GM21367 (cell line): ENCODE data around the gene CACNA1C.

Experiments
- ATAC-seq: cut with Tn5 transposase; IDR thresholded peaks from one replicate; pipeline ENCODE4 v1.9.1; 2021; ENCODE audit not compliant: unreplicated experiment

CACNA1C gene

DNA sequence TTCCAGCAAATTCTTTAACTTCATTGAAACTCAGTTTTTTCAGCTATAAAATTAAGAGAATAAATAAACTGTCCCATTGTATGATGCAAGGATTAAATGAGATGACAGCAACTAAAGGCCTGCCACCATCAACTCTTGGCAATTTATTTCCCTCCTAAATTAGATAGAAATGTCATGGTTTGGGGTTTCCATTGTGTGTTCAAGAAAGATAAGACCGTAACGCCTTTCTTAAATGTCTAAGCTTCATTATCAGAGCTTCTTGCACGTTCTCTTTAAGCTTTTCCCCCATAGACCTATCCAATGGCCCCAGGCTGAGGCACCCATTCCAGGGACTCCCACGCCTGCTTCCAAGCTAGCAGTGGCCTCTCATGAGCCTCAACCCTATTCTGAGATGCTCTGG lies 281.9 kb downstream of the CACNA1C start:
- ATAC-seq = no peak

DNA sequence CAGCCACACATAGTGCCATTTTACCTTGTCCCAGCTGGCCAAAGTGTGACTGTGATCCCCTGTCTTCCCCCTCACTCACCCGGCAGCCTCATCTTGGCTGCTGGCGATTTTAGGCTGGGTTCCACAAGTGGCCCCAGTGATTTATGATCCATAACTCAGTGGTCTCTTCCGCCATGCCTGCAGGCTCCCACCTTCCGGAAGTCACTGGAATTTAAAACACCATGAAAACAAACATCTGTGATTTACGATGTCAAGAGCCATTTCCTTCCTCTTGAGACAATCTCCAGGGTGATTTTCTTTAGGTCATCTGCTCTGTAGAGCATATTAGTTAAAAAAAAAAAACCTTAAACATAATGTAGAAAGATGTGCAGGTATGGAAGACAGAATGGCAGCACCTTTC lies 282.3 kb downstream of the CACNA1C start:
- no peak for ATAC-seq

DNA sequence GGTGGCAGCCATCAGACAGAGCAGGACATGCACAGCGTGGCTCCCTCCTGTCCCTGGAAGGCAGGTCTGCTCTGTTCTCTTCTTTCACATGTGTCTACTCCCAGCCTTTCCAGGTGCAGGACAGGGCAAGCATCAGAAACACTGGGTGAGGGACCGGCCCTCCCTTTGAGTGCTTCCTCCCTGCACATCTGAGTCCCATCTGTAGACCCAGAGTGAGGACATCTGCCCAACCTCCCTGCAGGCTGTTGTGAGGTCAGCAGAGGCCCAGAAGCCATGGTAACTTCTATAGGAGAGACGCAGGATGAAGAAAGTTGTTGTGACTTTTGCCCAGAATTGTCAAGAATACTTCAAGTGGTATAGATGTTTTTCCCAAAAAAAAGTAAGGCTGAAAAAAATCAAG lies 282.7 kb downstream of the CACNA1C start:
- ATAC-seq = no peak

DNA sequence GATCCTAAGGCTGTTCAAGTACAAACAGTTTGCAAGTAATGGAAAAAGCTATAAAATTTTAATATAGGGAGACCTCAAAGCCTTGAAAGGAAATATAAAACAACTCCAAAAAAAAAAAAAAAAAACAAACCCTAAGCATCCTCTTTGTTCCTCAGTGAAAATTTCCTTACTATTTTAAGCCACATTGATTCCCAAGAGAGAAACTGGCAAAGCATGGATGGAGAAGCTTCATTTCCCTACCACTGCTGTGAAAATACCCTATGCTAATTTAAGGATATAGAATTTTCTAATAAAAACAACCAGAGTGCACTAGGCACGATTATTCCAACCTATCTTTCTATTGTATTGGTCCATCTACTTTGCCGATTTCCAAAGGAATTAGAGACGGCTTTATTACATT lies 283.1 kb downstream of the CACNA1C start:
- no peak for ATAC-seq

DNA sequence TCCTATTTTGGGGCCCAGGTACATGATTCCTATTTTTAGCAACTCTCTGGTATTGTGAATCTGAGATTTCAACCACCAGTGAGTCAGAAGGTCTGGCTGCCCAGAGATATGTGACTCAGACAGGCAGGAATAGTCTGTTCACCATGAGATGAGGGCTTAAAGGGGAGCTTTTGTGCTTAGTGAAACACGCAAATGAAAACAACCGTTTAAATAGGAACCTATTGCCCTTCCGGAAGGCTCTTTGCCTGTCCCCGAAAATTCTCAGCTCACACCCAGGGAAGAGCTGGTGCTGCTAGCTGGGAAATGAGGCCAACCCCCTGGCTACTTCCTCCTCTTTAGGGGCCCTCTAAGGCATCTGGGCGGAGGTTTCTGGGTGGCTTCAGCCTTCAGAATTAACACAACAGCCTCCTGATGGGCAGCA lies 283.6 kb downstream of the CACNA1C start:
- peak; percentile 85 for ATAC-seq

DNA sequence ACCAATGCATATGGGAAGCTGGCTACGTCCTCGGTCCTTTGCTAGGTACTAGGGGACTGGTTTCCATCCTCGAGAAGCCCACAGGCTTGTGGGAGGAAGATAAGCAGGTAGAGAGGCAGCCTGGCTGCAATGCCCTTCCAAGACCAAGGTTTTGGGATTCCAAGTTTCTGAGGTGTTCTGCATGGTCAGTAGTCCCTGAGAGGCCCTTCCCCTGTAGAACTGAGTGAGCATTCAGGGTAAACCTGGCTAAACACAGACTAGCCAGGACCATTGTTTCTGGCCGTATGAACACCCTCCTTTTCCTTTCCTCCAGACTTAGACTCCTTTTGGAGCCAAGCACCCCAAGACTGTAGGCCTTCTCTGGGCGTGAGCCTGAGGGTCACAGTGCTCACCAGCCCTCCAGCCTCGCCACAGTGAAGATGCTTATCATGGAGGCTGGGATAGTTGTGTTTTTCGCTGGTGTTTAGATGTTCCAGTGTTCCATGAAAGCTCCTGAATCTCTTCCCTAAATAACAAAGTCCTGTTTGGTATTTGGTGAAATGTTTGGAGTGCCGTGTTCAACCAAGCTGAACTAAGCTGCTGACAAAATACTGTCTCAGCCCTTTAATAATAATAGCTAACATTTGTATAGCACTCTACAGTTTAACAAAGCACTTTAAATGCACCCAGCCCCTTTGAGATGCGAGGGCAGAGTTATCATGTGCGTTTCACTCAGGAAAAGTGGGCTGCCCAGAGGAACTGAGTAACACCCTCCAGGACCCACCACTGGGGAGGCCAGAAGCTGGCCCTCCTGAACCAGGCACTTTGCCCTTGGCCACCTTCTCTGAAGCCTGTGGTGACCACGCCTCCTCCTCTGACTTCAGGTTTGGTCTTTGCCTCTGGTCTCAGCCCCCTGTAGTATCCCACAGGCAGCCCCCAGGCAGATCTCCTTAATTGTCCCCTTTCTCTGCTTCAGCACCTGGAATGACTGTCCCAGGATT lies 284.5 kb downstream of the CACNA1C start:
- ATAC-seq = no peak

DNA sequence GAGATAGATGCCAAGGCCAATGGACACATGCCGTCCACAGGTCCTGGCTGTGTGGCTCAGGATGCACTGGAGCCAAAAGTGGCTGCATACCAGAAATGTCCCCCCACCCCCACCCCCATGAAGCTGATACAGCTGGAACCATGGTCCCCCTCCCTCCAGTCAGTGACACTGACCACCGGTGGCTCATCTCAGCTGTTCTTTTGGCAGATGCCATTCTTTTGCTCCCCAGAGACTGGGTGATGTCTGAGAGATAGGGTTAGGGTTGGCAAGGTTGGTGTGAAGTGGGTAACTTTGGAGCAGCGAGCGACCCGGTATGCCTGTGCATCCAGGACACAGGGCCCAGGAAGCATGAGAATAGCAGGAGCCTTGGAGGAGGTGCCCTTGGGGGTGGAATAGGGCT lies 285.6 kb downstream of the CACNA1C start:
- no peak for ATAC-seq

DNA sequence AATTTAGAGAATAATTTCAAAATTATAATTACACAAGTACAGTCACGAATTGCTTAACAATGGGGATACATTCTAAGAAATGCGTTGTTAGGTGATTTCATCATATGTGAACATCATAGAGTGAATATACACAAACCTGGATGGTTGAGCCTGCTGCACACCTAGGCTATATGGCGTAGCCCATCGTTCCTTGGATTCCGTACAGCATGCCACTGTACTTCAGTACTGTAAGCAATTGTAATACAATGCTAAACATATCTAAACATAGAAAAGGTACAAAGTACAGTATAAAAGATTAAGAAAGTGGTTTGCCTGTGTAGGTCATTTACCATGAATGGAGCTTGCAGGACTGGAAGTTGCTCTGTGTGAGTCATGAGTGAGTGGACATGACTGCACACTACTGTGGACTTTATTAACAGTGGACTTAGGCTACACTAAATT lies 286.2 kb downstream of the CACNA1C start:
- no peak for ATAC-seq

DNA sequence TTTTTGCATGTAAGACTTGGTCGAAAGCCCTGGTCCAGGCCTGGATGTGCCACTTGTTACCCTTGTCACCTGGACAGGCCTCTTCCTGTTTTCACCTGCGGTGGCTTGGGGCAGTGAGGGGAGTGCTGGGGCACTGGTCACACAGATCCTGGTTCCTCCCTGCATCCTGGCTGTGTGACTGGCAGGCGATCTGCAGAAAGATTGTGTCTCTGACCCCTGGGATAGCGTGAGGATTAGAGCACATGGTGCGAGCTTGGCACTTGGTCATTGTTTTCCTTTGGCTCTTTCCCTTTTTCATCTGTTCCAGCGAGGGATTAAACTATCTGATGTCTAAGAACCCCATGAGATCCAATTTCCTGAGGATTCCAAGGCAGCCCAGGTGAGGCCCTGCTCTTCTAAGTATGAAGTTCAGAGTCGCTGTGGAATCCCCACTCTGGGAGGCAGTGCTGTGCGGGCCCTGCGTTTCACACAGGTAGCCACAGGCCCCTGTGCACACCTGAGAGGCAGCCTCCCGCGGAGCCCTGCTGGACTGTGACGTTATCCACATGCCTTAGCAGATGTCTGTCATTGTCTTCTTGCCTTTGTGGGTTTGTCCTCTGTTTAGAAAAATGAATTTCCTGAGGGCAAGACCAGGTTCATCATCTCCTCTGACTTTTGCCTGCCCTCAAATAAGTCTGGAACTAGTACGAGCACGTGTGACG lies 288.4 kb downstream of the CACNA1C start:
- no peak for ATAC-seq

DNA sequence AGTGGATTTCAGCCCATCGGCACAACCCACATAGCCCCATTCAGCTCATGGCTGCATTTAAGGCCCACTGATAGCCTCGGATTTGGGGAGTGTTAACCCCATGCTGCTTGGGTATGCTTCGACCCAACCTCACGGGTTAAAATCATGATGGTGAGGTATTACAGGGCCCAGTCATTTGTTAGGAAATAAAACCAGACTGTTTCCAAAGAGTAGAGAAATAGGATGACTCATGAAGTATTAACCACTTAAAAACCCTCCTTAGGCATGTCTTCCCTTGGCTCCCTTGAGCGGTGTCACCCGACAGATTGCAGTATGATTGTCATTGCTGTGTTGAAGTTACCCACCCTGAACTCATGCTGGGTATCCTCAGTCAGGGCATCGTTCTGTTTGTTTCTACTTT lies 289.1 kb downstream of the CACNA1C start:
- ATAC-seq = no peak

DNA sequence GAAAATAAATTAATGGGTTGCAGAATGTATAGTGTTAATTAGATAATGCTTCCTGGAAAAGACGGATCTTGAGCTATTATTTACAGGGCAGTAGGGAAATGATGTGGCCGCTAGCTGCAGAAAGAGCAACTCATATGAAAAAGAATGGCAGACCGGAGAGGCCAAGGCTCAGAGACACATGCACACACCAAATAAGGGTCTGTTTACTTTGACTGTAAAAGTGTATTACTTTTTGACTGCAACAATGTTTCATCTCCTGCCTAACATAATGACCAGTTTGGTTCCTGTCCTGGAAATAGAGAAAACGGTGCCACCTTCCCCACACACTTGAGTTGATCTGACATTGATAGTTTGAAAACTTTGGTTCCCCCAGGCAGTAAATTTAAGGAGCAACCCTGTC lies 290.9 kb downstream of the CACNA1C start:
- no peak for ATAC-seq

DNA sequence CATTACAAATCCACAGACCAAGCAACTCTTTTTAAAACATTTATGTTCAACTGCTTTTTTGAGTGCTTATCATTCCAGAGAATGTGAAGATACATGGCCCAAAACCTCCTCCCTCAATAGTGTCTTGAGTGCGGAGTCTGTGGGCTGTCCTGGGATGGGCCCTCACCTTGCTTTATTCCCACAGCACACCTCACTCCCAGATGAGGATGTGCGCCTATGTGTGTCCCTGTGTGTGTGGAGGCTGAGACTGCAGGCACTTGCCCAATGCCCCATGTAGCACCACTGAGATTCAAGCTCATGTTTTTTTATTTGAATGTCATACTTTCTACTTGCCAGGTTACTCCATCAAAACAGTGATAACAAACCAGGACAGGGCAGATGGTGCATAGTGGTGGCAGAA lies 291.7 kb downstream of the CACNA1C start:
- ATAC-seq = no peak

DNA sequence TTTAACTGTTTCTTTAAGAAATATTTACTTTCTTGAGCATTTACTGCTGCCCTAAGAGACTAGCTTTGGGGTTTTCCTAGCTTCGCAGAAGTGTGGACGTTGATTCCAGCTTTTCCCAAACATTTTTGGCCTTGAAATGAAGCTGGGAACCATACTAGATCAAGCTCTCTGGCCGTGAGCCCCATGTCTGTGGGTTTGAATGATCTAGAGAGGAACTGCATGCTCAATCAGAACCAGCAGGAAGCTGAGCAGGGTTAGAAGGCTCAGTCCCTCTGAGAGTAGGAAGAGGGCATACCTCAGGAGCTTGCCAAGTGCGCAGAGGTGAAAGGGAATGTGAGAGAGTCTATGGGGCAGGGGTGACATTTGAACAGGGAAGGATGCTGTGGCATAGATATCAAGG lies 292.1 kb downstream of the CACNA1C start:
- no peak for ATAC-seq

DNA sequence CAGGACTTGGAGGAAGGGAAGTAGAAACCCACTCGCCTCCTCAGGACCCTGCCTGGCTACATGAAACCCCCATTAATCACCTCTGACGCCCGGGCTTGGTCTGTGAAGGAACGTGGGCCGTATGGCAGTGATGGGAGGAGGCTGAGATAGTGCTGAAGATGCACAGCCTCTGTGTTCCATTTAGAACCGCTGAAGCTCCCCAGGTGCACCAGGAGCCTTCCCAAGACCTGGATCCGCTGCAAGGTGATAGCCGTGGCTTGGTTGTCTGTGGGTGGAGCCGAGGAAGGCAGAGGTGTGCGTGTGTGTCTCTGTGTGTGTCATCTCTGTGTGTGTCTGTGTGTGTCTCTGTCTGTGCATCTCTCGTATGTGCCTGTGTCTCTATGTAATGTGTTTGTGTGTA lies 293.1 kb downstream of the CACNA1C start:
- ATAC-seq = no peak

DNA sequence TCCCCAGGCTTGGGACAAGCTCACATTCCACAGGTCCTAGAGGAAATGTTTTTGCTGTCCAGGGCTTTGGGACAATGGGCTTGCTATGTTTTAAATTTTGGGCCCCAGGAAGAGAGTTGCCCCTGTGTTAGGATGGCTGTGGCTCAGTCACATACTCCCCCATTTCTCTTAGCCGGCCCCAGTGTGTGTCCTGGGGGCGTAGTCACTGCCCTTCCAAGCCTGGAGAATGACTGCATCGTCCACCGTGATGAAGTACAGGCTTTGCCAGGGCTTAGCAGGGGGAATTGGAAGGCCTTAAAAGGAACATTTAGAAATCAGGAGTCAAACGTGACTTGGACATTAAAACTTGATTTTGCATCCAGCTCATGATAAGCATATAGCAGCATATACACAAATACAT lies 293.6 kb downstream of the CACNA1C start:
- ATAC-seq = no peak

DNA sequence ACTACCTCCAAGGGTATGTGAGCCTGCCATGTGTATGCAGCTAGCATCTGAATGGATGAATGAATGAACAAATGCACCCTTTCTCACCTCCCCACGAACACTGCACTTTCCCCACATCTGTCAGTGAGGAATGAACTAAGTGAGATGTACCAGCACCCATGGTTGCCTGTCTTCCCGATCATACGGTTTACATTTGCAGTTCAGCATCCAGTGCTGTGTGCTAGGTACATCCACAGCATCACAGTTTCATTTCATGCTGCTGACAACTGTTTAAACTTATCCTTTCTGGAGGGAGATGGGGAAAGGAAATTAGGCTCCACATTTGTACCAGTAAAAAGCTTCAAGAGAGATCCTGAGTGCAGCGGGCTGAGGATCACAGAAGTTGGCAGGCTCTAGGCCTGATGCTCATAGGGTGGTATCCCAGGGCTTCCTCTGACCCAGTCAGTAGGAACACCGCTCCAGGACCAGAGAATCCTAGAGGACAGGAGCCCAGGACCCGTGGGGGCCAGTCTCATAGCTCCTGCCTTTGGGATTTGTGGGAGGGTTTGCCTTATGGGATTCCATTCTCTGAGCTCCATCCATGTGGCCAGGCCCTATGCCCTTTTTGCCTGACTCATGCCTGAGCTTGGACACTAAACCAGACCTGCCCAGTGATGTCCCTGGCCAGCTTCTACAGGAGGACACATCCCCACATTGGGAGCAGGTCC lies 294.5 kb downstream of the CACNA1C start:
- ATAC-seq = no peak

DNA sequence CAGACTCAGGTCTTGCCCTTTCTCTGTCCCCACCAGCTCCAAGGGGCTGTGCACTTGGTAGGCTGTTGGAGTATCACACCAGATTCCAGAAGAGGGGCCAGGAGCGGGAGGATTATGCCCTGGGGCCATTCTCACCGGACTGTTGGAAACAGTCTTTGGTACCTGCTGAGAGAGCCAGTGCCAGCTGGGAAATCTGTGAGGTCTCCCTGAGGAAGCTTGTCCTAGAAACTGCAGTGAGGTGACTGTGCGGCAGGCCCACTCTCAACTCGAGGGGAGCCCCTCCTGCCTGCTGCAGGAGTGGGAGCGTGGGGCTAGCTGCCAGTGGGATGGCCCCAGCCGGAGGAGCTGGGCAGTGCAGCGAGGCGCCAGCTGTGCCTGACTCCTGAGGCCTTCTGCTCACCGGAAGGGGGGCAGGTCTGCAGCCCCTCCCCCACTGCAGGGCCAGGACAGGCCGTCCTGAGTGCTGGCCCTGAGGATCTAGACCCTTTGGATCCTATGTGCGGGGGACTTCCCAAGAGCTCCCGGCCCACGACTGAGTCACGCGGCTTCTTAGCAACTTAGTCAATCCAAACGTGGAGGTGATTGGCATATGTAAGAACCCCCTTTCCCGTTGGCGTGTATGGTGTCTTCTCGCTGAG lies 295.2 kb downstream of the CACNA1C start:
- no peak for ATAC-seq

DNA sequence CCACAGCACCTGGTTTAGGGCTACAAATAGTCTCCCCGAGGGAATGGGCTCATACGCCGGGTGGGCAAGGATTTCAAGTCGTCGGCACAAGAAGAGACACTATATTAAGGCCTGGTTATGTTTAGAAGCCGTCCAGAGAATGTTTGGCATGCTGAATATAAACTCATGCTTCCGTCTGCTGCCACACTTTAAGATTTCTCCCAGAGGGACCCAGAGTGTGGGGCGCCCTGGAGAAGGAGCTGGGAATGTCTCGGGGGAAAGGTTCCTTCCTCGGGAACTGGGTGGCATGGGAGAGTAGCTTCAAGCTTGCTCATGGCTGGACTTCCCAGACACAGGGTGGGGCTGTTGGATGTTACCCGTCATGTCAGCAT lies 295.7 kb downstream of the CACNA1C start:
- ATAC-seq = no peak

DNA sequence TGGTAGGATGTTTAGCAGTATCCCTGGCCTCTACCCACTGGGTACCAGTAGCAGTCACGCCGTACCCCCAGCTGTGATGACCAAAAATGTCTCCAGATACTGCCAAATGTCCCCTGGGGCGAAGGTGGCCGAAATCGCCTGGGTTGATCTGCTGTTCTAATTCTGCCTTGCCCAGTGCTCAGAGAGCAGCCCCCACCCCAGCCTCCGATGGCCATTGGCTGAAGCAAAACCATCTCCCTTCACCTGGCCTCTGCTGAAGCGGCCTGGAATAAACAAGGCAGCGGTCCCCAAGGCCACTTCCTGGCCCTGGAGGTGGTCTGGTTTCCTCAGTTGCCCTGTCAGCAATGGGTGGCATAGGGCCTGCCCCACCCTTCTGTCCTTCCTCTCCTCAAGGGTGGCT lies 298.4 kb downstream of the CACNA1C start:
- no peak for ATAC-seq

DNA sequence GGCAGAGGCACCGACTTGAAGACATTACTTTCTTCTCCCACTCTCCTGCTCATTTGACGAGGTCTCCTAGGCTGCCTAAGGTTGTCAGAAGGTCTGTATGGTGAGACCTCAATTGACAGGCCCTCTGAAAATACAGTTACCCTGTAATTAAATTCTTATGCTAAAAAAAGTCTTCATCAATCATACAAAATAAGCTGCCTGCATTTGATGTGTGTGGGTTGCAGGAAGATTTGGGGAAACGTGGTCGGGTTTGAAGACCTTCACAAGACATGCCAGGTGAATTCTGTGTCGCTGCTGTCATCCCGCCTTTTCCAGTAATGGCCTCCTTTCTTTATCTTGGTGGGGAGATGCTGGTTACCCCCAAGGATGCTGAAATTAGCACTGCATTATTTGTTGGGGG lies 299.4 kb downstream of the CACNA1C start:
- ATAC-seq = no peak

DNA sequence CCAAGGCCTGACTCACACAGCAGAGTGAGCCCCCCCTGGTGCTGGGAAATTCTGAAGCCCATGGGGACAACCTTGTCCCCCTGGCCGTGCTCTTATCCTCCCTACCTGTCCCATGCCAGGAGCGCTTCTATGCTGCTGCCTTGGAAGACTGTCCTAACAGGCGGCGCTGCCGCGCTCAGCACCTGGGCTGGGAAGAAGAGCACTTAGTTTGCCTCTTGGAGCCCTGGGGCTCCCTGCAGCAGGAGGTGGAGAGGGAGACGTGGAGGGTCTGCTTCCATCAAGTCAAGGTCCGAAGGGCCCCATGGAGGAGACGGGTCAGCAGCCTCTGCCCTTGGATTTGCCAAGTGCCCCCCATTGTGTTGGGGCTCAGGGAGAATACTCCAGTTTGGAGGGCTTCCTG lies 300.5 kb downstream of the CACNA1C start:
- no peak for ATAC-seq
